ENCODE results near the gene TAOK3. TPM values are rescaled to one million over a fixed set of nuclear protein-coding genes. Genes with fewer than 3 reads are reported as not detected.

TAOK3 gene
- total RNA-seq, 1 donor from 2014 or later: 18.3 TPM

DNA sequence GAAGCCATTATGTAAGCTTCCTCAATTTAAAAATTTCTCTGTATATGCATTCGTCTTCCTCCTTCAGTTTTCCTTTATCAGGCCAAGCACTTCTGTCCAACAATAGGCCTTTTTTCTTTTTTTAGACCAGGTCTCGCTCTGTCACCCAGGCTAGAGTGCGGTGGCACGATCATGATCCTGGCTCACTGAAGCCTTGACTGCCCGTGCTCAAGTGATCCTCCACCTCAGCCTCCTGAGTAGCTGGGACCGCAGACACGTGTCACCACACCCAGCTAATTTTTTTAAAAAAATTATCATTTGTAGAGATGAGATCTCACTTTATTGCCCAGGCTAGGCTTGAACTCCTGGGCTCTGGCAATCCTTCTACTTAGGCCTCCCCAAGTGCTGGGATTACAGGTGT lies 25.8 kb downstream of the TAOK3 start:
- Mint-ChIP-seq H3K27me3 (ENCODE audit: low read depth) (no peaks in the 10 kb centered on the region), H3K9me3 (ENCODE audit: low read depth) (no peaks in the 10 kb centered on the region)

GRCh38 chr12:118345355-118345754 lies 27.4 kb downstream of the TAOK3 start:
- no peak for DNase-seq (ENCODE audit: low spot score)
- H3K4me1 Mint-ChIP-seq (ENCODE audit: low read depth): no peaks in the 10 kb centered on the region
- no peak for TF ChIP-seq CTCF (IDR thresholded peaks at IDR 0.05)
- H3K27ac Mint-ChIP-seq (ENCODE audit: unreplicated experiment): no peak overlapping the region
- H3K9me3 Mint-ChIP-seq (ENCODE audit: low read depth): no peaks in the 10 kb centered on the region
- H3K36me3 Mint-ChIP-seq (ENCODE audit: low read depth): no peaks in the 10 kb centered on the region
- no peaks in the 10 kb centered on the region for H3K27me3 Mint-ChIP-seq (ENCODE audit: low read depth)
- no peak overlapping the region for H3K4me3 Mint-ChIP-seq (ENCODE audit: unreplicated experiment)

More for the DNA sequence above, 25.8 kb downstream of the TAOK3 start:
- Mint-ChIP-seq H3K27ac (ENCODE audit: unreplicated experiment) (no peak overlapping the region), H3K4me3 (ENCODE audit: unreplicated experiment) (no peak overlapping the region), H3K36me3 (ENCODE audit: low read depth) (no peaks in the 10 kb centered on the region), H3K4me1 (ENCODE audit: low read depth) (no peaks in the 10 kb centered on the region)
- no peak for DNase-seq (ENCODE audit: low spot score)
- TF ChIP-seq CTCF (IDR thresholded peaks at IDR 0.05): no peak

DNA sequence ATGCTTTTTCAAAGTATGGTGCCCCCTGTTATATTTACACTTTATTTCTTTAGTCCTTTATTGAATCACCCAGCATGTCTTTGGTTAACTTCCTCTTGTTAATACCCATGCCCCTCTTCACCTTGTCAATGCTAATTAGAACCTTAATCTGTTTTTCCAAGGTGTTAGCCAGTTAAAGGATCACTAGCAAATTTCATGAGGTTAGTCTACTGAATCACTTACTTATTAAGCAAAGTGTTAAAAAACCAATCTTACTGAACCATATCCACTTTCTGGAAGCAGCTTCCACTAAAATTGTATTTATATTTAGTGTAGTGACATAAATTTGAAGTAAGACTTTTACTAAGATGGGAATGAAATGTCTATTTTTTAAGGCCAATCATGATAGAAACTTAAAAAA lies 27.9 kb downstream of the TAOK3 start:
- no peak overlapping the region for H3K4me3 Mint-ChIP-seq (ENCODE audit: unreplicated experiment)
- no peaks in the 10 kb centered on the region for H3K27me3 Mint-ChIP-seq (ENCODE audit: low read depth)
- no peaks in the 10 kb centered on the region for H3K9me3 Mint-ChIP-seq (ENCODE audit: low read depth)
- no peak for TF ChIP-seq CTCF (IDR thresholded peaks at IDR 0.05)
- H3K27ac Mint-ChIP-seq (ENCODE audit: unreplicated experiment): no peak overlapping the region
- no peaks in the 10 kb centered on the region for H3K4me1 Mint-ChIP-seq (ENCODE audit: low read depth)
- DNase-seq (ENCODE audit: low spot score): no peak
- no peaks in the 10 kb centered on the region for H3K36me3 Mint-ChIP-seq (ENCODE audit: low read depth)

- no peak for TF ChIP-seq CTCF (IDR thresholded peaks at IDR 0.05)
- DNase-seq (ENCODE audit: low spot score): no peak
- H3K4me3 Mint-ChIP-seq (ENCODE audit: unreplicated experiment): no peak overlapping the region
- H3K9me3 Mint-ChIP-seq (ENCODE audit: low read depth): no peaks in the 10 kb centered on the region
- H3K4me1 Mint-ChIP-seq (ENCODE audit: low read depth): peaks cover 15% of the 10 kb centered on the region
- no peaks in the 10 kb centered on the region for H3K27me3 Mint-ChIP-seq (ENCODE audit: low read depth)
- no peaks in the 10 kb centered on the region for H3K36me3 Mint-ChIP-seq (ENCODE audit: low read depth)
- H3K27ac Mint-ChIP-seq (ENCODE audit: unreplicated experiment): no peak overlapping the region
Measured at GRCh38 chr12:118342090-118342489, 30.6 kb downstream of the TAOK3 start.

DNA sequence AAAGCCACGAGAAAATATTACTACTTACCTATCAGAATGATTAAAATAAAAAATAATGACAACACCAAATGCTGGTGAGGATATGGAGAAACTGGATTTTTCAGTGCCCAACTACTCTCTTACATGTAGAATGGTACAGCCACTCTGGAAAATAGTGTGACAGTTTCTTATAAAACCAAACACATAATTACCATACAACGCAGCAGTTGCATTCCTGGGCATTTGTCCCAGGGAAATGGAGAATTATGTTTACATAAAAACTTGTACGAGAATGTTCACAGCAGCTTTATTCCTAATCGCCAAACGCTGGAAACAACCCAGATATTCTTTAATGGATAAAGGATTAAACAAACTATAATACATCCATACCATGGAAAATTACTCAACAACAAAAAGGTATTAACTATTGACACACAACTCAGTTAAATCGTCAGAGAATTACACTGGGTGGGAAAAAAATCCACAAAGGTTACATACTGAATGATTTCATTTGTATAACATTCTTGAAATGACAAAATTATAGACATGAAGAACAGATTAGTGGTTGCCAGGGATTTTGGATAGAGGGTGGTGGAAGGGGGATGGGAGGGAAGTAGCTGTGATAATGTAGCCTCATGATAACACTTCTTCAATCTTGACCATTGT lies 35.4 kb downstream of the TAOK3 start:
- Mint-ChIP-seq H3K4me1 (ENCODE audit: low read depth) (peaks cover 23% of the 10 kb centered on the region), H3K27me3 (ENCODE audit: low read depth) (no peaks in the 10 kb centered on the region)

More for the DNA sequence above, 35.4 kb downstream of the TAOK3 start:
- TF ChIP-seq CTCF (IDR thresholded peaks at IDR 0.05): no peak
- Mint-ChIP-seq H3K4me3 (ENCODE audit: unreplicated experiment) (no peak overlapping the region), H3K36me3 (ENCODE audit: low read depth) (no peaks in the 10 kb centered on the region), H3K27ac (ENCODE audit: unreplicated experiment) (peak overlapping the region; percentile 85), H3K9me3 (ENCODE audit: low read depth) (no peaks in the 10 kb centered on the region)
- DNase-seq (ENCODE audit: low spot score): no peak
